ENCODE results near the gene MACROD2.

Gene MACROD2

DNA sequence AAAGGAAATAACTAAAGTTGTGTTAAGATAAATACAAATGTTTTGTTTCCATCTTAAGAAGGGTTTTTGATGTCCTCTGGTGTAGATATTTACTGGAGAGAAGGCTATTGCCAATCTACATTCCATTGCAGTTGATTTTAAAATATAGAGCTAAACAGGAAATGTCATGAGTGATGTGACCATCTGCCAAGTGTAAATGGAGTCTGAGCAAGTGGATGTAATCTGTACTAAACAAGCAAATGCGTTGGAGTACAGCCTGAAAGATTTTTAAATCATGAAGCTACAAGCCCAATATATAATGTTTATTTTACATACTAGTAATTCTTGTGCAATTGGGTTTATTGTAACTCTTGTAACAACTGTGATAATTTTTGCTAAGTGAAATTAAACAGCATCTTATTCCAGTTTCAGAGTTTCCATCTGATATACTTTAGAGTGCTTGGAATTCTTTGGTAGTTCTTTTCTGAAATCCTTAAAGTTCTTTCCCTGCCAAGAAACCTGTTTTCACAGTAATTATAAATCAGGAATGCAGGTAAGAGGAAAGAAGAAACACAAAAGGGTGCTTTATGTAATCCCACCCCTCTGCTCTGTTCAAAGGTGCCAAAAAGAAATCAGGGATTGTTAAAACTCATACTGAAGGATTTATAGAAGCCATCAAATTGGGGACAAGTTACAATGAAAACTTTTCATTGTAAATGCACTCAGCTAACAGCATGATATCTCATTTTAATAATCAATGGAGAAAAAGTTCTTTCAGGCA lies 389.3 kb downstream of the MACROD2 start (continued):
- TF ChIP-seq ZNF558 (tag by site-specific recombination; IDR thresholded peaks at IDR 0.05) (no peak), ZNF132 (tag by site-specific recombination; IDR thresholded peaks at IDR 0.05; ENCODE audit: borderline replicate concordance) (no peak), ZSCAN30 (tag by site-specific recombination; IDR thresholded peaks at IDR 0.05) (no peak), ZNF211 (tag by site-specific recombination; IDR thresholded peaks at IDR 0.05; ENCODE audit: low read depth) (no peak), ZNF473 (tag by site-specific recombination; IDR thresholded peaks at IDR 0.05) (no peak), ZNF274 (IDR thresholded peaks at IDR 0.05; ENCODE audit: low read length) (no peak), ZNF274 (tag by site-specific recombination; IDR thresholded peaks at IDR 0.05; ENCODE audit: borderline replicate concordance) (no peak), WT1 (tag by site-specific recombination; IDR thresholded peaks at IDR 0.05) (peak; percentile 76), ZFP3 (tag by site-specific recombination; IDR thresholded peaks at IDR 0.05; ENCODE audit: low read depth) (no peak), KLF17 (tag by site-specific recombination; IDR thresholded peaks at IDR 0.05) (no peak), ZNF776 (tag by site-specific recombination; IDR thresholded peaks at IDR 0.05; ENCODE audit: borderline replicate concordance) (no peak)
- TF ChIP-seq, protein P1, sequence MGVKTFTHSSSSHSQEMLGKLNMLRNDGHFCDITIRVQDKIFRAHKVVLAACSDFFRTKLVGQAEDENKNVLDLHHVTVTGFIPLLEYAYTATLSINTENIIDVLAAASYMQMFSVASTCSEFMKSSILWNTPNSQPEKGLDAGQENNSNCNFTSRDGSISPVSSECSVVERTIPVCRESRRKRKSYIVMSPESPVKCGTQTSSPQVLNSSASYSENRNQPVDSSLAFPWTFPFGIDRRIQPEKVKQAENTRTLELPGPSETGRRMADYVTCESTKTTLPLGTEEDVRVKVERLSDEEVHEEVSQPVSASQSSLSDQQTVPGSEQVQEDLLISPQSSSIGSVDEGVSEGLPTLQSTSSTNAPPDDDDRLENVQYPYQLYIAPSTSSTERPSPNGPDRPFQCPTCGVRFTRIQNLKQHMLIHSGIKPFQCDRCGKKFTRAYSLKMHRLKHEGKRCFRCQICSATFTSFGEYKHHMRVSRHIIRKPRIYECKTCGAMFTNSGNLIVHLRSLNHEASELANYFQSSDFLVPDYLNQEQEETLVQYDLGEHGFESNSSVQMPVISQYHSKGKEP (tag by site-specific recombination; IDR thresholded peaks at IDR 0.05) = 0 out of 2 replicates have a peak, but pooled peaks have one; percentile 19

GRCh38 chr20:14385176-14385740 lies 389.9 kb downstream of the MACROD2 start:
- Histone ChIP-seq H3K36me3 (ENCODE audit: control insufficient read depth in 2 of 2, insufficient read depth in 1 of 2, low read length in 2 of 2) (no peaks in the 10 kb centered on the region), H3K27ac (ENCODE audit: extremely low read depth, low read depth, low read length) (no peak overlapping the region), H3K4me3 (ENCODE audit: low read depth, low read length) (no peak overlapping the region), H3K9me3 (ENCODE audit: control insufficient read depth, insufficient read depth, low read depth, low read length) (peaks cover 3% of the 10 kb centered on the region; the same call in 1 of the 2 replicates), H3K4me1 (ENCODE audit: control insufficient read depth, insufficient read depth, low read length) (peaks cover 7% of the 10 kb centered on the region; the same call in 1 of the 2 replicates)
- ChIA-PET POLR2A (no interaction called here), CTCF (no interaction called here)
- no peak for TF ChIP-seq ZNF660 (tag by site-specific recombination; IDR thresholded peaks at IDR 0.05)
- peak; percentile 28; the same call in 1 of the 2 replicates for TF ChIP-seq FEZF1 (tag by site-specific recombination; IDR thresholded peaks at IDR 0.05)
- TF ChIP-seq SETDB1 (IDR thresholded peaks at IDR 0.05; ENCODE audit: insufficient read length, low read length) = no peak
- TF ChIP-seq WT1 (tag by site-specific recombination; IDR thresholded peaks at IDR 0.05) = peak; percentile 76
- TF ChIP-seq ZNF626 (tag by site-specific recombination; IDR thresholded peaks at IDR 0.05) = no peak
- no peak for TF ChIP-seq ZBTB8A (tag by site-specific recombination; IDR thresholded peaks at IDR 0.05)
- TF ChIP-seq HOXD13 (CRISPR knock-in tag; IDR thresholded peaks at IDR 0.05; ENCODE audit: borderline replicate concordance) = no peak
- peak; percentile 33; the same call in 1 of the 2 replicates for TF ChIP-seq KLF8 (tag by site-specific recombination; IDR thresholded peaks at IDR 0.05)
- 0 out of 2 replicates have a peak, but pooled peaks have one; percentile 19 for TF ChIP-seq IKZF3 (tag by site-specific recombination; IDR thresholded peaks at IDR 0.05)
- TF ChIP-seq SP7 (tag by site-specific recombination; IDR thresholded peaks at IDR 0.05) = peak; percentile 15; the same call in 1 of the 2 replicates
- TF ChIP-seq ZNF248 (tag by site-specific recombination; IDR thresholded peaks at IDR 0.05) = no peak
- TF ChIP-seq BCL11A (tag by site-specific recombination; IDR thresholded peaks at IDR 0.05; ENCODE audit: low read depth) = 0 out of 2 replicates have a peak, but pooled peaks have one; percentile 5
- peak; percentile 41 for TF ChIP-seq GLIS1 (tag by site-specific recombination; IDR thresholded peaks at IDR 0.05)
- TF ChIP-seq, protein P2, sequence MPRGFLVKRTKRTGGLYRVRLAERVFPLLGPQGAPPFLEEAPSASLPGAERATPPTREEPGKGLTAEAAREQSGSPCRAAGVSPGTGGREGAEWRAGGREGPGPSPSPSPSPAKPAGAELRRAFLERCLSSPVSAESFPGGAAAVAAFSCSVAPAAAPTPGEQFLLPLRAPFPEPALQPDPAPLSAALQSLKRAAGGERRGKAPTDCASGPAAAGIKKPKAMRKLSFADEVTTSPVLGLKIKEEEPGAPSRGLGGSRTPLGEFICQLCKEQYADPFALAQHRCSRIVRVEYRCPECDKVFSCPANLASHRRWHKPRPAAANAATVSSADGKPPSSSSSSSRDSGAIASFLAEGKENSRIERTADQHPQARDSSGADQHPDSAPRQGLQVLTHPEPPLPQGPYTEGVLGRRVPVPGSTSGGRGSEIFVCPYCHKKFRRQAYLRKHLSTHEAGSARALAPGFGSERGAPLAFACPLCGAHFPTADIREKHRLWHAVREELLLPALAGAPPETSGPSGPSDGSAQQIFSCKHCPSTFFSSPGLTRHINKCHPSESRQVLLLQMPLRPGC (tag by site-specific recombination; IDR thresholded peaks at IDR 0.05) = no peak
- TF ChIP-seq OSR2 (tag by site-specific recombination; IDR thresholded peaks at IDR 0.05) = peak; percentile 72; the same call in 1 of the 2 replicates
- no peak for TF ChIP-seq ZNF629 (tag by site-specific recombination; IDR thresholded peaks at IDR 0.05)
- TF ChIP-seq, protein P3, sequence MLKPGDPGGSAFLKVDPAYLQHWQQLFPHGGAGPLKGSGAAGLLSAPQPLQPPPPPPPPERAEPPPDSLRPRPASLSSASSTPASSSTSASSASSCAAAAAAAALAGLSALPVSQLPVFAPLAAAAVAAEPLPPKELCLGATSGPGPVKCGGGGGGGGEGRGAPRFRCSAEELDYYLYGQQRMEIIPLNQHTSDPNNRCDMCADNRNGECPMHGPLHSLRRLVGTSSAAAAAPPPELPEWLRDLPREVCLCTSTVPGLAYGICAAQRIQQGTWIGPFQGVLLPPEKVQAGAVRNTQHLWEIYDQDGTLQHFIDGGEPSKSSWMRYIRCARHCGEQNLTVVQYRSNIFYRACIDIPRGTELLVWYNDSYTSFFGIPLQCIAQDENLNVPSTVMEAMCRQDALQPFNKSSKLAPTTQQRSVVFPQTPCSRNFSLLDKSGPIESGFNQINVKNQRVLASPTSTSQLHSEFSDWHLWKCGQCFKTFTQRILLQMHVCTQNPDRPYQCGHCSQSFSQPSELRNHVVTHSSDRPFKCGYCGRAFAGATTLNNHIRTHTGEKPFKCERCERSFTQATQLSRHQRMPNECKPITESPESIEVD (tag by site-specific recombination; IDR thresholded peaks at IDR 0.05) = peak; percentile 30; the same call in 1 of the 2 replicates
- no peak for TF ChIP-seq ZFP3 (tag by site-specific recombination; IDR thresholded peaks at IDR 0.05; ENCODE audit: low read depth)
- TF ChIP-seq ZNF23 (tag by site-specific recombination; IDR thresholded peaks at IDR 0.05; ENCODE audit: borderline replicate concordance) = no peak
- TF ChIP-seq ZNF664 (tag by site-specific recombination; IDR thresholded peaks at IDR 0.05) = no peak
- TF ChIP-seq ZNF426 (tag by site-specific recombination; IDR thresholded peaks at IDR 0.05) = no peak
